Mucosa of rectum (tissue), 2 donors: ENCODE results near the gene CLDND1.

Experiments
- H3K27ac ChIP-seq, 2 donors: one replicate each; pipeline ENCODE4 v1.7.0; 2013; ENCODE audit warnings: inconsistent platforms in 2 of 2, low read depth in 2 of 2, low read length in 2 of 2
- H3K27me3 ChIP-seq, 2 donors: one replicate each; pipeline ENCODE4 v1.7.0; 2013; ENCODE audit warnings: low read length in 2 of 2; ENCODE audit not compliant: control insufficient read depth in 2 of 2, insufficient read depth in 2 of 2
- H3K36me3 ChIP-seq, 2 donors: one replicate each; pipeline ENCODE4 v1.7.0; 2013; ENCODE audit warnings: low read length in 2 of 2; ENCODE audit not compliant: control insufficient read depth in 2 of 2, insufficient read depth in 2 of 2
- H3K4me1 ChIP-seq, 2 donors: one replicate each; pipeline ENCODE4 v1.7.0; 2013; ENCODE audit warnings: low read length in 2 of 2, mild to moderate bottlenecking in 1 of 2; ENCODE audit not compliant: control insufficient read depth in 2 of 2, insufficient read depth in 2 of 2
- H3K4me3 ChIP-seq, 2 donors: one replicate each; pipeline ENCODE4 v1.7.0; 2013; ENCODE audit warnings: low read length in 2 of 2
- H3K9ac ChIP-seq, 2 donors: one replicate each; pipeline ENCODE4 v1.7.0; 2013; ENCODE audit warnings: low read length in 2 of 2, low read depth in 1 of 2, mild to moderate bottlenecking in 1 of 2
- H3K9me3 ChIP-seq, 2 donors: one replicate each; pipeline ENCODE4 v1.7.0; 2013; ENCODE audit warnings: low read length in 2 of 2; ENCODE audit not compliant: control insufficient read depth in 2 of 2
- donor health status: healthy.
- donor health status: Normal muscosa, but diverticular disease.

The CLDND1 gene

GRCh38 chr3:98518816-98519215, 3.9 kb downstream of the CLDND1 start:
- Histone ChIP-seq H3K27me3 (no peaks in the 10 kb centered on the region), H3K9ac (no peak overlapping the region), H3K27ac (no peak overlapping the region), H3K4me3 (no peak overlapping the region), H3K9me3 (no peaks in the 10 kb centered on the region), H3K36me3 (peaks cover 21 to 31% of the 10 kb centered on the region in 2 donors), H3K4me1 (peaks cover 0 to 4% of the 10 kb centered on the region in 2 donors)

- no peaks in the 10 kb centered on the region for H3K27me3 ChIP-seq
- no peak overlapping the region for H3K9ac ChIP-seq
- H3K9me3 ChIP-seq: no peaks in the 10 kb centered on the region
- H3K36me3 ChIP-seq: peaks cover 24 to 30% of the 10 kb centered on the region in 2 donors
- no peak overlapping the region for H3K4me3 ChIP-seq
- H3K27ac ChIP-seq: no peak overlapping the region
- H3K4me1 ChIP-seq: no peaks in the 10 kb centered on the region
Observed at GRCh38 chr3:98514948-98515347, 7.8 kb downstream of the CLDND1 start.

GRCh38 chr3:98513736-98514135, 9.0 kb downstream of the CLDND1 start:
- Histone ChIP-seq H3K9me3 (no peaks in the 10 kb centered on the region), H3K4me1 (no peaks in the 10 kb centered on the region), H3K9ac (no peak overlapping the region), H3K36me3 (peaks cover 22 to 23% of the 10 kb centered on the region in 2 donors), H3K27me3 (no peaks in the 10 kb centered on the region), H3K27ac (no peak overlapping the region), H3K4me3 (no peak overlapping the region)

- H3K4me3 ChIP-seq: no peak overlapping the region
- peaks cover 18 to 23% of the 10 kb centered on the region in 2 donors for H3K36me3 ChIP-seq
- H3K9me3 ChIP-seq: no peaks in the 10 kb centered on the region
- no peak overlapping the region for H3K27ac ChIP-seq
- H3K4me1 ChIP-seq: no peaks in the 10 kb centered on the region
- no peaks in the 10 kb centered on the region for H3K27me3 ChIP-seq
- no peak overlapping the region for H3K9ac ChIP-seq
Observed at GRCh38 chr3:98513091-98513511, 9.6 kb downstream of the CLDND1 start.

- no peaks in the 10 kb centered on the region for H3K9me3 ChIP-seq
- H3K9ac ChIP-seq: no peak overlapping the region
- no peaks in the 10 kb centered on the region for H3K27me3 ChIP-seq
- H3K36me3 ChIP-seq: peaks cover 14 to 23% of the 10 kb centered on the region in 2 donors
- H3K4me3 ChIP-seq: no peak overlapping the region
- H3K27ac ChIP-seq: no peak overlapping the region
- H3K4me1 ChIP-seq: no peaks in the 10 kb centered on the region
Observed at GRCh38 chr3:98512576-98512975, 10.1 kb downstream of the CLDND1 start.

- H3K4me3 ChIP-seq: no peak overlapping the region
- H3K27ac ChIP-seq: no peak overlapping the region
- H3K36me3 ChIP-seq: peaks cover 0 to 8% of the 10 kb centered on the region in 2 donors
- H3K9me3 ChIP-seq: no peaks in the 10 kb centered on the region
- no peaks in the 10 kb centered on the region for H3K4me1 ChIP-seq
- no peak overlapping the region for H3K9ac ChIP-seq
- no peaks in the 10 kb centered on the region for H3K27me3 ChIP-seq
Observed at GRCh38 chr3:98508582-98508981, 14.1 kb downstream of the CLDND1 start.

GRCh38 chr3:98504539-98504938, 18.2 kb downstream of the CLDND1 start:
- no peaks in the 10 kb centered on the region for H3K27me3 ChIP-seq
- H3K4me1 ChIP-seq: no peaks in the 10 kb centered on the region
- H3K4me3 ChIP-seq: no peak overlapping the region
- no peak overlapping the region for H3K9ac ChIP-seq
- no peaks in the 10 kb centered on the region for H3K9me3 ChIP-seq
- no peak overlapping the region for H3K27ac ChIP-seq
- H3K36me3 ChIP-seq: no peaks in the 10 kb centered on the region

GRCh38 chr3:98501863-98502576, 20.7 kb downstream of the CLDND1 start:
- no peak overlapping the region for H3K9ac ChIP-seq
- H3K4me1 ChIP-seq: no peaks in the 10 kb centered on the region
- no peaks in the 10 kb centered on the region for H3K27me3 ChIP-seq
- H3K4me3 ChIP-seq: no peak overlapping the region
- H3K9me3 ChIP-seq: no peaks in the 10 kb centered on the region
- H3K36me3 ChIP-seq: no peaks in the 10 kb centered on the region
- H3K27ac ChIP-seq: no peak overlapping the region

- Histone ChIP-seq H3K4me1 (no peaks in the 10 kb centered on the region), H3K27ac (no peak overlapping the region), H3K9me3 (no peaks in the 10 kb centered on the region), H3K27me3 (no peaks in the 10 kb centered on the region), H3K36me3 (no peaks in the 10 kb centered on the region), H3K4me3 (no peak overlapping the region), H3K9ac (no peak overlapping the region)
Observed at GRCh38 chr3:98501270-98501669, 21.4 kb downstream of the CLDND1 start.

GRCh38 chr3:98500019-98500418, 22.7 kb downstream of the CLDND1 start:
- no peaks in the 10 kb centered on the region for H3K27me3 ChIP-seq
- no peaks in the 10 kb centered on the region for H3K4me1 ChIP-seq
- no peak overlapping the region for H3K27ac ChIP-seq

More at GRCh38 chr3:98500019-98500418, 22.7 kb downstream of the CLDND1 start:
- Histone ChIP-seq H3K9me3 (no peaks in the 10 kb centered on the region), H3K36me3 (no peaks in the 10 kb centered on the region), H3K4me3 (no peak overlapping the region), H3K9ac (no peak overlapping the region)
